GM12873 (cell line): ENCODE results near the gene TRIB2.

Experiments used
- CTCF ChIP-seq: IDR thresholded peaks from 2 replicates; pipeline ENCODE4 v1.5.1; 2012; ENCODE audit warnings: low read depth, mild to moderate bottlenecking, moderate library complexity, low read length, control low read depth; ENCODE audit not compliant: insufficient read depth; ENCODE audit errors: missing control alignments

The TRIB2 gene

GRCh38 chr2:12759248-12759647 lies 42.5 kb downstream of the TRIB2 start:
- no peak for TF ChIP-seq CTCF

- TF ChIP-seq CTCF = no peak
Measured at GRCh38 chr2:12761104-12761503, 44.4 kb downstream of the TRIB2 start.

GRCh38 chr2:12762337-12762736 lies 45.6 kb downstream of the TRIB2 start:
- TF ChIP-seq CTCF = no peak

- no peak for TF ChIP-seq CTCF
Measured at GRCh38 chr2:12762976-12763375, 46.2 kb downstream of the TRIB2 start.

- TF ChIP-seq CTCF = no peak
Measured at GRCh38 chr2:12763486-12763885, 46.8 kb downstream of the TRIB2 start.

- TF ChIP-seq CTCF = no peak
Measured at GRCh38 chr2:12764075-12764730, 47.5 kb downstream of the TRIB2 start.

GRCh38 chr2:12764849-12765605 lies 48.3 kb downstream of the TRIB2 start:
- TF ChIP-seq CTCF = no peak
